Measurements from ENCODE around the gene NGLY1.

The NGLY1 gene

DNA sequence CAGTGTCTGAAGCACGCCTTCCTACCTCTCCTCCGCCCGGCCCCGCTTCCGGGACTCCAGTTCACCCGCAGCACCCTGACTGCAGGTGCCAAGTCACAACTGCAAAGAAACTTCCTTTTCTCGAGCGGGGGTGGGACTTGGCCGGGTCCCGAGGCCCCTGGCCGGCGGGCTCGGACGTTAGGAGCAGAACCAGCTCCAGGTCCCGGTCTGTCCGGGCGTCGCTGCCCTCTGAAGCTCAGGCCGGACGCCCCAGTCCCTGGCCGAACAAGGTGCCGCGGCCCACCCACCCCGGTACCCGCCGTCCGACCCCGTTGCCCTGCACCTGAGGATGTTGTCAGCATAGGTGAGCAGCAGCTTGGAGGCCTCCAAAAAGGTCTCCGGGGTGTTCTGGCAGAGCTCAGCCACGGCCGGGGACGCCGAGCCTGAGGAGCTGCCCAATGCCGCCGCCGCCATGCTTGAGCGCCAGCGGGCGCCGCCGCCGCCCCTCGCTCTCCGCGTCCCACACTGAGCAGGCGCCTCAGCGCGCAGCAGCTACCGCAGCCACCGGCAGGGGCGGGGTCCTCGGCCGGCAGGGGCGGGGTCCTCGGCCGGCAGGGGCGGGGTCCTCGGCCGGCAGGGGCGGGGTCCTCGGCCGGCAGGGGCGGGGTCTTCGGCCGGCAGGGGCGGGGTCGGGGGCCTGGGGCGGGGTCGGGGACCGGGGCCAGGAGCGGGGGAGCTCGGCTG is at the start of gene NGLY1:
Gene NGLY1, minus strand, starts transcription at position 506 of the 723 bp plus-strand sequence. Its CDS starts 53 bp downstream, at position 453.
- Histone ChIP-seq H3K27ac (ENCODE audit: low read depth, low read length) (peak within 1 kb of the TSS; percentile 42), H3K36me3 (ENCODE audit: insufficient read depth, low read length) (peaks cover 4% of the 10 kb centered on the region; the same call in 1 of the 2 replicates), H3K4me1 (ENCODE audit: control insufficient read depth, insufficient read depth, low read length, unreplicated experiment) (peaks cover 18% of the 10 kb centered on the region), H3K79me2 (ENCODE audit: control insufficient read depth, insufficient read depth, low read length, unreplicated experiment) (peaks cover 27% of the 10 kb centered on the region), H3K27me3 (ENCODE audit: insufficient read depth, low read length) (no peaks in the 10 kb centered on the region), H2AFZ (ENCODE audit: low read length, unreplicated experiment) (peak within 1 kb of the TSS; percentile 96), H3K4me3 (ENCODE audit: low read depth, low read length) (peak within 1 kb of the TSS; percentile 90)

- Histone ChIP-seq H3K27ac (ENCODE audit: low read depth, low read length) (no peak overlapping the region), H3K27me3 (ENCODE audit: insufficient read depth, low read length) (0 out of 2 replicates have a peak, but pooled peaks cover 3% of the 10 kb centered on the region), H3K4me3 (ENCODE audit: low read depth, low read length) (no peak overlapping the region), H3K4me1 (ENCODE audit: control insufficient read depth, insufficient read depth, low read length, unreplicated experiment) (no peaks in the 10 kb centered on the region), H3K79me2 (ENCODE audit: control insufficient read depth, insufficient read depth, low read length, unreplicated experiment) (no peaks in the 10 kb centered on the region), H2AFZ (ENCODE audit: low read length, unreplicated experiment) (no peak overlapping the region), H3K36me3 (ENCODE audit: insufficient read depth, low read length) (no peaks in the 10 kb centered on the region)
These were observed 48.3 kb upstream of the NGLY1 start for GRCh38 chr3:25831578-25831977.

DNA sequence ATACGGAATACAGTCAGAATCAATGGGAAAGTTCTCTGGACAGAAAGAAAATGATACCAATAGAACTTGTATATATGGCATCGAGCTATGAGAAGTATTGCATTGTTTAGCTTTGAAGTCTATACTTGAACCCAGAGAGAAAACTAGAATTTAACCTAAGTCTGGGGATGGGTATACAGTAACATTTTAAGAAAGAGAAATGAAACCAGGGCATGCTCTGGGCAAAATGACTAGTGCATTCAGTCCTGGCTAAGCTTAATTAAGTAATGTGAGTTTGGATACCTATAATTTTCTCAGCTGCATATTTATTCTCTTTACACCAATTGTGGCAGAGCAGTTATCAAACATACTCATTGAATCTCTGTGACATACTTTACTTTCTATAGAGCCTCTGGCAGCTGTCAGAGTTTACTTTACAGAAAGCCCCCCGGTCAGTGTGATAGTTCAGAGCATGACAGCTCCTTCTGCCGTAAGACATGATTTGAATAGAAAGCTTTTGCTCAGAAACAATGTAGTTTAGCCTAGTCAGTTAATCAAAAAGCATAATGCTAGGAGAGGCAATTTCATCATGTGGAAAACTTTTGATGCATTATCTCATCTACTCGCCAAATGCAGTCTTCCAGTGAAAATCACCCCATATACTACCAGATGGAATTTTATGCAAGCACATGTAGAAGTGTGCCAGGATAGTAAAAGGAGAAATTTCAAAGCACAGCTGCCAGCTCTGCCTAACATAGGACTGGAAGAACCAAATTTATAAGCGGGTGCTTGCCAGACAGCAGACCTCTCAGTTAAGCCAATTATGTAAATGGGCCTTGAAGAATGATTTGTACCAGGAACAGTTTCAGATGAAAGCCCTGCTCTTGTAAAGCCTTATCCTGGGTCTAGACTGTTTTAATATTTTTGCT is 47.4 kb upstream of the NGLY1 start:
- no peaks in the 10 kb centered on the region for H3K79me2 ChIP-seq (ENCODE audit: control insufficient read depth, insufficient read depth, low read length, unreplicated experiment)
- no peaks in the 10 kb centered on the region for H3K4me1 ChIP-seq (ENCODE audit: control insufficient read depth, insufficient read depth, low read length, unreplicated experiment)
- no peak overlapping the region for H3K4me3 ChIP-seq (ENCODE audit: low read depth, low read length)
- no peak overlapping the region for H2AFZ ChIP-seq (ENCODE audit: low read length, unreplicated experiment)
- H3K27ac ChIP-seq (ENCODE audit: low read depth, low read length): no peak overlapping the region
- 0 out of 2 replicates have a peak, but pooled peaks cover 3% of the 10 kb centered on the region for H3K27me3 ChIP-seq (ENCODE audit: insufficient read depth, low read length)
- no peaks in the 10 kb centered on the region for H3K36me3 ChIP-seq (ENCODE audit: insufficient read depth, low read length)

- no peak overlapping the region for H2AFZ ChIP-seq (ENCODE audit: low read length, unreplicated experiment)
- 0 out of 2 replicates have a peak, but pooled peaks cover 3% of the 10 kb centered on the region for H3K27me3 ChIP-seq (ENCODE audit: insufficient read depth, low read length)
- no peaks in the 10 kb centered on the region for H3K36me3 ChIP-seq (ENCODE audit: insufficient read depth, low read length)
- H3K79me2 ChIP-seq (ENCODE audit: control insufficient read depth, insufficient read depth, low read length, unreplicated experiment): no peaks in the 10 kb centered on the region
- H3K27ac ChIP-seq (ENCODE audit: low read depth, low read length): no peak overlapping the region
- H3K4me1 ChIP-seq (ENCODE audit: control insufficient read depth, insufficient read depth, low read length, unreplicated experiment): peaks cover 3% of the 10 kb centered on the region
- no peak overlapping the region for H3K4me3 ChIP-seq (ENCODE audit: low read depth, low read length)
These were observed 43.3 kb upstream of the NGLY1 start for GRCh38 chr3:25826510-25826909.

DNA sequence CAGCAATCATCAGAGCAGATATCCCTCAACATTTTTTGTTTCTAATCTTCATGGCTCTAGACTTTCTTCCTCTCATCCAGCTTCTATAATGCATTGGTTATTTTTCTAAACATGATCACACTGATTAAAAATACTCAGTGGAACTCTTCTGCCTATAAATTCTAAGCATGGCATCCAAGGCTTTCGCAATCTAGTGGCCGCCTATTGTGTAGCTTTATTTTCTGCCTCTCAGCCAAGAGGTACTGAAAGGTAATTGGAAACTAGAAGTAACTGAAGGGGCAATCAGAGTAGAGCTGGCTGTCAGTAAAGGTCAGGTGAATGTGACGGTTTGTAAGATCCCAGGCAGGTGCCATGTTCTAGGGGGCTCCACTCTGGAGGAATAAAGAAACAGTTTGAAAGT is 40.1 kb upstream of the NGLY1 start:
- Histone ChIP-seq H3K79me2 (ENCODE audit: control insufficient read depth, insufficient read depth, low read length, unreplicated experiment) (no peaks in the 10 kb centered on the region), H3K27ac (ENCODE audit: low read depth, low read length) (no peak overlapping the region), H3K27me3 (ENCODE audit: insufficient read depth, low read length) (0 out of 2 replicates have a peak, but pooled peaks cover 3% of the 10 kb centered on the region), H3K4me3 (ENCODE audit: low read depth, low read length) (no peak overlapping the region), H2AFZ (ENCODE audit: low read length, unreplicated experiment) (no peak overlapping the region), H3K36me3 (ENCODE audit: insufficient read depth, low read length) (no peaks in the 10 kb centered on the region), H3K4me1 (ENCODE audit: control insufficient read depth, insufficient read depth, low read length, unreplicated experiment) (peaks cover 16% of the 10 kb centered on the region)

GRCh38 chr3:25821746-25822573 is 38.7 kb upstream of the NGLY1 start:
- Histone ChIP-seq H3K4me3 (ENCODE audit: low read depth, low read length) (no peak overlapping the region), H3K27me3 (ENCODE audit: insufficient read depth, low read length) (no peaks in the 10 kb centered on the region), H3K79me2 (ENCODE audit: control insufficient read depth, insufficient read depth, low read length, unreplicated experiment) (no peaks in the 10 kb centered on the region), H2AFZ (ENCODE audit: low read length, unreplicated experiment) (no peak overlapping the region), H3K27ac (ENCODE audit: low read depth, low read length) (no peak overlapping the region), H3K36me3 (ENCODE audit: insufficient read depth, low read length) (no peaks in the 10 kb centered on the region), H3K4me1 (ENCODE audit: control insufficient read depth, insufficient read depth, low read length, unreplicated experiment) (peaks cover 16% of the 10 kb centered on the region)

GRCh38 chr3:25820816-25821486 is 37.7 kb upstream of the NGLY1 start:
- H3K27ac ChIP-seq (ENCODE audit: low read depth, low read length): peak overlapping the region; percentile 75
- 0 out of 2 replicates have a peak overlapping the region, but pooled peaks have one; percentile 13 for H3K4me3 ChIP-seq (ENCODE audit: low read depth, low read length)
- peak overlapping the region; percentile 61 for H2AFZ ChIP-seq (ENCODE audit: low read length, unreplicated experiment)
- no peaks in the 10 kb centered on the region for H3K27me3 ChIP-seq (ENCODE audit: insufficient read depth, low read length)
- H3K36me3 ChIP-seq (ENCODE audit: insufficient read depth, low read length): no peaks in the 10 kb centered on the region
- peaks cover 16% of the 10 kb centered on the region for H3K4me1 ChIP-seq (ENCODE audit: control insufficient read depth, insufficient read depth, low read length, unreplicated experiment)
- H3K79me2 ChIP-seq (ENCODE audit: control insufficient read depth, insufficient read depth, low read length, unreplicated experiment): no peaks in the 10 kb centered on the region

DNA sequence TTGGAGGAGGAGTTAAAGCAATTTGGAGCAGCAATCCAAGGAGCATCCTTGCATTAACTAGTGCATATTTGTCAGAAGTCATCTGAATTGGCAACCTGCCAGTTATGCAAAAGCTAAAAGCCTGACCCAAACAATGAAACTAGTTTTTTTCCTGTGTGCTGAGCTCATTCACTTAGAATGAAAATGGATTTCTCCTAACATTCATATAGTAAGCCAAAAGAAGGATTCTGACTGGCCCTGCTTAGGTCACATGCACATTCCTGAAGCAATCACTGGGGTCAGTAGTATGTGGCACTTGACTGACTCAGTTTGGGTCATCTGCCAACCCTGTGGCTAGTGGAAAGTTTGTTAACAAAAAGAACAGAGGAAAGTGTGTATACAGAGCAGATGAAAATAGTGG is 37.1 kb upstream of the NGLY1 start:
- peak overlapping the region; percentile 61 for H2AFZ ChIP-seq (ENCODE audit: low read length, unreplicated experiment)
- H3K79me2 ChIP-seq (ENCODE audit: control insufficient read depth, insufficient read depth, low read length, unreplicated experiment): no peaks in the 10 kb centered on the region
- H3K36me3 ChIP-seq (ENCODE audit: insufficient read depth, low read length): no peaks in the 10 kb centered on the region
- no peak overlapping the region for H3K4me3 ChIP-seq (ENCODE audit: low read depth, low read length)
- peaks cover 16% of the 10 kb centered on the region for H3K4me1 ChIP-seq (ENCODE audit: control insufficient read depth, insufficient read depth, low read length, unreplicated experiment)
- H3K27me3 ChIP-seq (ENCODE audit: insufficient read depth, low read length): no peaks in the 10 kb centered on the region
- H3K27ac ChIP-seq (ENCODE audit: low read depth, low read length): peak overlapping the region; percentile 75

DNA sequence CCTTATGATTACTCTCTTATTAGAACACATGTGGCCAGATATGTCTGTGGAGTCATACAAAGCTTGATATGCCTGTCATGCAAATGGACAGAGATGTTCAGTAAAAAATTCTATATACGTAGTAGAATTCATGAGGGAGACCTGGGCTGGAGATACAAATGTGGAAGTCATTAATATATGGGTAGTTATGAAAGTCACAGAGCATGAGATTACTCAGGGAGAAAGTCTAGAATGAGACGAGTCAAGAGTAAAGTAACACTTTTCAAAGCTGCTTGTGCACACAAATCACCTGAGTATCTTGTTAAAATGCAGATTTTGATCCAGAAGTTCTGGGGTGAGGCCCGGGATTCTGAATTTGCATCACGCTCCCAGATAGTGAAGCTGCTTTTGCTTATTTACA is 35.1 kb upstream of the NGLY1 start:
- Histone ChIP-seq H2AFZ (ENCODE audit: low read length, unreplicated experiment) (no peak overlapping the region), H3K27me3 (ENCODE audit: insufficient read depth, low read length) (no peaks in the 10 kb centered on the region), H3K4me3 (ENCODE audit: low read depth, low read length) (no peak overlapping the region), H3K79me2 (ENCODE audit: control insufficient read depth, insufficient read depth, low read length, unreplicated experiment) (no peaks in the 10 kb centered on the region), H3K27ac (ENCODE audit: low read depth, low read length) (no peak overlapping the region), H3K4me1 (ENCODE audit: control insufficient read depth, insufficient read depth, low read length, unreplicated experiment) (peaks cover 16% of the 10 kb centered on the region), H3K36me3 (ENCODE audit: insufficient read depth, low read length) (no peaks in the 10 kb centered on the region)

DNA sequence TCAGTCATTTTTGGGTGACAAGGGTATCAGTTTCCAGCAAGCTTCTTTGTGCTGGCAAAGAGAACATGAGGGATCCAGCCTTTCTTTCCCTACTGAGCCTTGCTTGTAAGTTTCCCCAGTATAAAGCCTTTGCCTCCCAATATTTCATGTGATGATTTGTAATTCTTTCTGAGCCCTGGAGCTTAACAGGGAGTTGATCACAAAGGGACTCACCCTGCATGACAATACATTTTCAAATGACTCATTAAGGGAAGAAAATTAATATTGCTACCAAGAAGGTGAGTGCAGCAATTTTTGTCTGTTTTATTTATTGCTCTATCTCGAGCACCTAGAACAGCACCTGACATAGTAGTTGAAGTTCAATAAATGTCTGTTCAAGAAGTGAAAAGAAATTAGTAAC is 34.4 kb upstream of the NGLY1 start:
- H3K36me3 ChIP-seq (ENCODE audit: insufficient read depth, low read length): no peaks in the 10 kb centered on the region
- no peak overlapping the region for H3K27ac ChIP-seq (ENCODE audit: low read depth, low read length)
- no peaks in the 10 kb centered on the region for H3K79me2 ChIP-seq (ENCODE audit: control insufficient read depth, insufficient read depth, low read length, unreplicated experiment)
- H2AFZ ChIP-seq (ENCODE audit: low read length, unreplicated experiment): no peak overlapping the region
- no peaks in the 10 kb centered on the region for H3K27me3 ChIP-seq (ENCODE audit: insufficient read depth, low read length)
- peaks cover 16% of the 10 kb centered on the region for H3K4me1 ChIP-seq (ENCODE audit: control insufficient read depth, insufficient read depth, low read length, unreplicated experiment)
- no peak overlapping the region for H3K4me3 ChIP-seq (ENCODE audit: low read depth, low read length)

Measured in ACC112 (cell line).